HTERT RPE-1 (cell line): ENCODE results near the gene REXO1.
"Not testable (repeated sequence)": the region's sequence is repeated elsewhere in the genome, so short reads cannot be mapped to it uniquely, and the experiment has no call there.

Experiments
- in situ Hi-C: fragments of 300-500 bp; cut with MboI; formaldehyde crosslinking; loops from 4 replicates; pipeline ENCODE4 v1.14.3; 2020; ENCODE audit warnings: low sequenced_read_pairs

REXO1 gene

DNA sequence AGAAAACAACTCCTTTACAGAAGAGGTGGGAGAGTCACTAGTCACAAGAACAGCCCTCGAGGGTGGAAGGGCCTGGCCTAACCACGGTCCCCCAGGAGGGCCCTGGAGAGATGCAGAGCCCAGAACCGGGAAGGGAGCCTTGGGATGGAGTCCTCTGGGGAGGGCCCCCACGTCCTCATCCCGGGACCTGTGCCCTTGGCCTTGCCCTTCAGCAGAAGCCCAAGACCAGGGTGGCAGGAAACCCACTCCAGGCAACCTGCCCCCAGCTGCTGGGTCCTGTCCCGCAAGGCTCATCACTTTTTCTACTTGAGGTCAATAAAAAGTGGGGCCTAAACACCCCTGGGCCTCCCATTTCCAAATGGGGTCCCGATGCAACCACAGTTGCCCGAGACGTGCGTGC is 33.9 kb downstream of the REXO1 start:
- in situ Hi-C loops, result no loop called here

DNA sequence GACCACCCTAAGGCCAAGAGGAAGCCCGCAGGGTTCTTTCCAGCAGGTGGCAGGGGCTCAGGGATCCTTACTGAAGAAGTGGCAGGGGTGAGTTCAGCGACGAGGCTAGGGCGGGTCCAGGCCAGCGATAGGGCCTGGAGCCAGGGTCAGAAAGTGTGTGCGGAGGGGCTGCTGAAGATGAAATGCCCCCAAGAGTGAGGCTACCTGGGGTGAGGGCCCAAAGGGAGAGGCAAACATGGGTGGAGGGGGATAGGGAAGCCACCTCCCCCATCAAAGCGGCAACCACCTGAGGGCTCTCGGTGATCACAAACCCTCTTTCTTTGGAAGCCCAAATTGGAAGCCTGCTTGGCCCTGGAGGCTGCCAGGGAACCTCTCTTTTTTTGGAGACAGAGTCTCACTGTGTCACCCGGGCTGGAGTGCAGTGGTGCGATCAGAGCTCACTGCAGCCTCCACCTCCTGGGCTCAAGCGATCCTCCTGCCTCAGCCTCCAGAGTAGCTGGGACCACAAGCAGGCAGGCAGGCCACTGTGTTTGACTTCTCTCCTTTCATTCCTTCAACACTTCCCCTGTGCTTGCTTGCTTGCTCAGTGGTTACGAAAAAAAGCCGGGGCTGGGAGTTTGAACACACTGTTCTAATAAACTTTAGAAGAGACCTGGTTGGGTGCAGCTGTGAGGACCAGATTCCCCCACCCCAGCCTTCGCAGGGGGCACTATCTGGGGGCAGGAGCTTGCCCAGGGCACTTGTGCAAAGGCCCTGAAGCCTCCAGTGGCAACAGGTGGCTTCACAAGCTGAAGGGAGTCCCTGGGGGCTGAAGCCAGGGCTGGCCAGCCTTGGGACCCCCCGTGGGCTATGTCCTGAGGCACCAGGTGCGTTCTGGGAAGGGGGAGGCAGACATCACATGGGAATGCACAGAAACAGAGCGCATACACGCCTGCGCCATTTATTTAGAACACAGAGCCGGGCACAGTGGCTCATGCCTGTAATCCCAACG is 34.8 kb downstream of the REXO1 start:
- in situ Hi-C loops, result no loop called here

- in situ Hi-C loops, result no loop called here
Observed at GRCh38 chr19:1812426-1813191, 35.7 kb downstream of the REXO1 start.

GRCh38 chr19:1811942-1812425 is 36.3 kb downstream of the REXO1 start, which contains the start of gene ATP8B3:
TSS of gene ATP8B3 (minus strand) at chr19:1812276. CDS start at chr19:1811736, 540 bp downstream.
- in situ Hi-C loops, result no loop called here

GRCh38 chr19:1811472-1811894 is 36.8 kb downstream of the REXO1 start:
- in situ Hi-C loops, result no loop called here

GRCh38 chr19:1810439-1811160 is 37.7 kb downstream of the REXO1 start:
- in situ Hi-C loops, result no loop called here

DNA sequence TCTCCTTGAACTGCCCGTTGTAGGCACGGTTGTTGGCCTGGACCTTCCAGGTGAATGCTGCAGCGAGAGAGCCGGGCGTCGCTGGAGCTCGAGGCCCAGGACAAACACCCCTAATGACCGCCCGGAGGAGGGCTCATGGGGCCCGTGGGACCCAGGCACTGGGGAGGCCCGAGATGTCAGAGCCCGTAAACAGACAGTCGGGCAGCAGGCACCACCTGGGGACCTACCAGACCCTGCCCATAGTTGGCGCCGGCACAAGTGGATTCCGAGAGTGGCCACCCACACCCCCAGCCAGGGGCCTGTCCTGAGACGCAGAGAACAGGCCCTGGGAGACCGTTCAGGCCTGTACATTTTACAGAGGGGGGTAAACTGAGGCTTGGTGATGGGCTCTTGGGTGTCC is 38.6 kb downstream of the REXO1 start:
- in situ Hi-C loops, result no loop called here

DNA sequence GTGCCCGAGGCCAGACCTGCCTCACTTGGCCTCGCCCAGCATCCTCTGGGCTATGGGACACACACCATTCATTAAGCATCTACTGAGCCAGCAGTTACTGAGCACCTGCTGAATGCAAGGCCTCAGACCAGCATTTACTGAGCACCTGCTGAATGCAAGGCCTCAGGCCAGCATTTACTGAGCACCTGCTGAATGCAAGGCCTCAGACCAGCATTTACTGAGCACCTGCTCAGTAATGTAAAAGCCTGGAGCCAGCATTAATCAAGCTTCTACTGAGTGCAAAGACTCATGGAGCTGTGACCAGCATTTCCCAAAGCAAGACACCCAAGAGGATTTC is 39.9 kb downstream of the REXO1 start:
- in situ Hi-C loops, result no loop called here

DNA sequence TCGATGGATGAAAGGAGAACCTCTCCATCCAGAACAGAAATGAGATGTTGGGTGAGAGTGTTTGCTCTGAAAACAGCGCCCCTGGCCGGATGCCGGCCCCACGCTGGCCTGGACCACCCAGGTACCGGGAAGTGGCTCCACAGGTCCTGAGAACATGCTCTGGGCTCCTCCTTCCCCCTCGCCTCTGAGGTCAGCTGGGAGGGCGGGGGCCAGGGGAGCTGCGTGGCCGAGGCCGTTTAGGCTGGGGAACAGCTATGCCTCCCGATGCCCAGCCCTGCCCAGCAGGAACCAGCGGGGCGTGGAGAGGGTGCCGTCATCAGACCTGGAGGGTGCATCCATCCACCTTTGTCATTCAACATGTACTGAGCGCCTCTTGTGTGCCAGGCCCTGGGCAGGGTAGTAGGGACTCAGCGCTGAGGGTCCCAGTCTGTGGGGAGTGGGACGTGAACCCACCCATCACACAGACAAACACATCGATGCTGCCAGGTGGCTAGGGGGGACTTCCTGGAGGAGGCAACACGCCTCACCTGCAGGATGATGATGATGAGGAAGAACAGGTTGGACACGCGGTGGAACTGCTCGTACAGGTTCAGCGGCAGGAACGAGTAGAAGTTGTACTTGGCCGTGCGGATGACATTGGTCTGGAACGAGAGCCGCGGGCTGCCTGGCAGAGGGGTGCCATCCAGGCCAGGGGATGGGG is 40.4 kb downstream of the REXO1 start:
- in situ Hi-C loops, result no loop called here

DNA sequence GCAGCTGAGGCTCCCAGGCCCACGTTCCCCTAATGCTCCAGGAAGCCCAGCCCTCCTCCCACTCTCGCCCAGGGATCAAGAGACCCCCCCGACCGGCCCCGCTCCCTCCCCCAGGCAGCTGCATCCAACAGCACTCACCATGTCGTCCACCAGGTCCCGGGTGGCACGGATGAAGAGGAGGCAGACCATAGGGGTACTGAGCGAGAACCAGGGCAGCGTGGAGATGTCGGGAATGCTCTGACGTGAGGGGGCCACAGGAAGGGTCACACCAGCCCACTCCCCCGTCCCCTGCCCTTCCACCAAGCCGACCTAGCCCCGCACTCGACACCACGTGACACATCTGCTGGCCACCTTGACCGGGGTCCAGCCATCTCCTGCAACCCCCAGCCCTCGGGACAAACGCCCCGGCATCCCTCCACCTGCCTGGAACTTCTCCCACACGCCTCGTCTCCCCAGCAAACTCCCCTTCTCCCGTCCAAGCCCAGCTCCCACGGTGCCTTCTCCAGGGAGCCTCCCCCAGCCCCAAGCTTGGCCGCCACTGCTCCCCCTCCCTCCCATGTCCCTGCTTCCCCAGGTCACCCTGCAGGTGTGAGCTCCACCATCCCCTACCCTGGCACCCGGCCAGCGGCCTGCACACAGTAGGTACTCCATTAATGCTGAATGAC is 41.1 kb downstream of the REXO1 start:
- in situ Hi-C loops, result no loop called here

DNA sequence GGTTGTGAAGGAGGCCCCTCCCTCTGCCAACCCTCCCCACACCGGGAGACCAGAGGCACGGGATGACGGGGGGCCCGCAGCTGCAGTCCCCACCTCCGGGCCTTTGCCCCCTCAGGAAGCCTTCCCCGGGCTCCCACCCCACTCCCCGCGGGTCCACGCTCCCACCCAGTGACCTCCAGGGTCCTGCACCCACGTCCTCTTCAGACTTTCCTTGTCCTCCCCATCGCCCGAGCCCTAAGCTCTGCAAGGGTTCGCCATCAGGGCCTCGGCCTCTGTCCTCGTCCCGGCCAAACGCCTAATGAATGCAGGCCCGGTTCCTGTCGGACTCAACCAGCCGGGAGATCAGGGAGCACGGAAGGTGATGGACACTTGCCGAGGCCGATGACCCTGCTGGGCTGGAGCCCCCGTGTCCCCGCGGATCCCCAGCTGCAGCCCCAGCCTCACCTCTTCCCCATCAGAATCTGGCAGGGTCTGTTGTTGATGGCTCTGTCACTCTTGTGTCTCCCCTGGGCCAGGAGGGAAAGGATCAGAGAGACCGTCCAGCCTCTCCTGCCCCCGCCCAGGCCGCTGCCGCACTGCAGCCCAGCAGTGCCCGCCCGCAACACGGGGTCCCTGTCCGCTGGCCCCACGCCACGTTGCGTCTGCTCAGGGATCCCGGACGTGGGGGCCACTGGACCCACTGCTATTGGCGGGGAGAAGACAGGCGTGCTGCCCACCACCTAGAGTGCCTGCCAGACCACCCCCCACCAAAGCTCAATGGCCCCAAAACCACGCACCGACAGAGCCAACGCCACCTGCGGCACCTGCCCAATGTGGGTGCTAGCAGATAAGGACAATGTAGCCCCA is 41.9 kb downstream of the REXO1 start:
- in situ Hi-C loops, result no loop called here

GRCh38 chr19:1805401-1806183 is 42.7 kb downstream of the REXO1 start:
- in situ Hi-C loops, result no loop called here

DNA sequence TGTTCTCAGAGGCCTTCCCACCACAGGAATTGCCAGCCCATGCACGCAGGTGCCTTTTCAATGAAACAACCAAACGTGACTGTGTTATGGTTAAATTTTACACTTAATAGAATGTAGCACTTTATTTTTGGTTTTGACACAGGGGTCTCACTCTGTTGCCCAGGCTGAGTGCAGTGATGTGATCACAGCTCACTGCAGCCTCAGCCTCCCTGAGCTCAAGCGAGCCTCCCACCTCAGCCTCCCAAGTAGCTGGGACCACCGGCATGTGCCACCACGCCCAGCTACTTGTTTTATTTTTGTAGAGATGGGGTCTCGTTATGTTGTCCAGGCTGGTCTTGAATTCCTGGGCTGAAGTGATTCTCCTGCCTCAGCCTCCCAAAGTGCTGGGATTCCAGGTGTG is 43.4 kb downstream of the REXO1 start:
- in situ Hi-C loops, result no loop called here

DNA sequence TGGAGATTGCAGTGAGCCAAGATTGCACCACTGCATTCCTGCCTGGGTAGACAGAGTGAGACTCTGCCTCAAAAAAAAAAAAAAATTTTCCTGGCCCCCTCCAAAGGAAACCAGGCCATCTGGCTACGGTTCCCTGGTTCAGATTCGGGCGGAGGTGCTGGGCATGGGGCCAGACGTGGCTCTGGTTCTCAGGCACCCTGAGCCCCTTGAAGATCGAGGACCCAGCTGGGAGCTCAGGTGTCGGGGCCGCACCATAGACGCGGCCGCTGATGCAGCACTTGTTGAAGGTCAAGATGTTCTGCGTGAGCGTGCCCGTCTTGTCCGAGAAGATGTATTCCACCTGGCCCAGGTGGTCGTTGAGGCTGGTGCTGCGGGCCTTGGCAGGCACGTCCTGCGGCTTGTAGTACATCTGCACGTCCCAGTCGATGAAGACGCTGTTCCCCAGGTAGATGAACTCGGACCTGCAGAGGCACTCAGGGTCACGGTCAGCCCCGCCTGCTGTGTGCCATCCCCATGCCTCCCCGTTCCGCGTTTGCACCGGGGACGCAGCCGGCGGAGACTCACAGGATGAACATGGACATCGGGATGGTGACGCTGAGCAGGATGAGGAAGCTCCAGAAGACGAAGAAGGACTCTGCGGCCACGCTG is 48.5 kb downstream of the REXO1 start:
- in situ Hi-C loops, result no loop called here

- in situ Hi-C loops, result not testable (repeated sequence)
Observed at GRCh38 chr19:1797313-1797712, 51.0 kb downstream of the REXO1 start.

DNA sequence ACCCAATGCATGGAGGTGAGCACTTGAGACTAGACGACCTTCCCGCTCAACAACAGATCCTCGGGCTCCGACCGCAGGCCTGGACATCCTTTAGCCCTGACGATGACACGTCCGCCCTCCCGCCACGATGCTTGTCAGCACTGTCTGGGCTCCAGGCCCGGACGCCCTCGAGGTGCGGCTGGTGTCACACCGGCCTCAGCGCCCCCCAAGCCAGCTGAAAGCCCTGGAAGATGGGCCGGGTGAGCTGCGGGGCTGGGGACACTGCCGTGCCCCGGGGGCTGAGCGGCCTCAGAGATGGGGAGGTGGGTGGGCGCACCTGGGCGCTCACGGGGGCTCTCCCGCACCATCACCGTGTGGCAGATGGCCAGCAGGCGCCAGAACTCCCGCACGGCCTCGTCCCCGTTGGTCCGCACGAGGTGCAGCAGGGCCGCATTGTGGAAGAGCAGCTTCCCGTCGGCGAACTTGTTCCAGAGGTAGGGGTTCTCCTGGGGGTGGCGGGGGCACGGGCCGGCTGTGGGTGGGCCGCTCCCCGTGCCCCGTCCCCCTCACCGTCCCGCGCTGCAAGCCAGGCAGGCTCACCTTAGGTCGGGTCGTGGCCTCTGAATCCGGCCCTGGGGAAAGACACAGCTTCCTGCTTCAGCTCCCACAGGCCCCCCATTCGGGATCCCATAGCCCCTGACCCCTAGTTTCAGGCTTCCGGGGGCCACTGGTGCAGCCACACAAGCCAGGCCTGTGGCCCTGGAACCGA is 51.7 kb downstream of the REXO1 start:
- in situ Hi-C loops, result no loop called here
